ENCODE data around the gene AMZ2. TPM values are rescaled to one million over a fixed set of nuclear protein-coding genes. Genes with fewer than 3 reads are reported as not detected.
"Not testable (repeated sequence)": the region's sequence is repeated elsewhere in the genome, so short reads cannot be mapped to it uniquely, and the experiment has no call there.

The AMZ2 gene
- total RNA-seq, 1 donor: 80.3 TPM

- no peak for DNase-seq (ENCODE audit: insufficient read length, low spot score, missing footprints)
- no peak overlapping the region for H3K4me3 ChIP-seq (ENCODE audit: insufficient read depth, low read length)
- no peaks in the 10 kb centered on the region for H4K20me1 ChIP-seq (ENCODE audit: insufficient read depth, low read length)
These were observed 12.4 kb downstream of the AMZ2 start for GRCh38 chr17:68260051-68260762.

DNA sequence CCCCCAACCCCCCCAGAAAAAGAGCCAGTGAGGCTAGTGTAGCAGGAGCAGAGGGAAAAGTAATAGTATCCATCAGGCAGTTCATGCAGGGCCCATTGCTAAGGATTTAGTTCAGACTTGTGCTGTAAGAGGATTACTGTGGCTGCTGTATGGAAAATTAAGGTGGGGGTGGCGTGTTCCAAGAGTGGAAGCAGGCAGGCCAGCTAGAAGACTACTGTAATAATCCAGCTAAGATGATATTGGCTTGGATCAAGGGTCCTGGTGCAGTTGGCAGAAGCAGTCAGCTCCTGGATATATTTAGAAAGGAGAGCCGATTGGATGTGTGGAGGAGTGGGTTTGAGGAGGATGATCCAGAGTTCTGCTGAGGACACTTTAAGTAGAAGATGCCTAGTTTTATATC lies 14.6 kb downstream of the AMZ2 start:
- H3K27me3 ChIP-seq (ENCODE audit: insufficient read depth, low read length); H2AFZ ChIP-seq (ENCODE audit: low read length); H4K20me1 ChIP-seq (ENCODE audit: insufficient read depth, low read length); DNase-seq (ENCODE audit: insufficient read length, low spot score, missing footprints); H3K79me2 ChIP-seq (ENCODE audit: insufficient read depth, low read length); H3K4me1 ChIP-seq (ENCODE audit: insufficient read depth, low read length); H3K36me3 ChIP-seq (ENCODE audit: insufficient read depth, low read length); H3K27ac ChIP-seq (ENCODE audit: low read depth, low read length); H3K4me2 ChIP-seq (ENCODE audit: insufficient read depth, low read length); H3K4me3 ChIP-seq (ENCODE audit: insufficient read depth, low read length); H3K9me3 ChIP-seq (ENCODE audit: low read depth, low read length): not testable (repeated sequence)

More at GRCh38 chr17:68260051-68260762, 12.4 kb downstream of the AMZ2 start:
- Histone ChIP-seq H3K4me2 (ENCODE audit: insufficient read depth, low read length) (no peak overlapping the region), H3K36me3 (ENCODE audit: insufficient read depth, low read length) (peaks cover 15% of the 10 kb centered on the region), H2AFZ (ENCODE audit: low read length) (no peak overlapping the region), H3K27ac (ENCODE audit: low read depth, low read length) (no peak overlapping the region), H3K79me2 (ENCODE audit: insufficient read depth, low read length) (no peaks in the 10 kb centered on the region), H3K4me1 (ENCODE audit: insufficient read depth, low read length) (no peaks in the 10 kb centered on the region), H3K9me3 (ENCODE audit: low read depth, low read length) (no peaks in the 10 kb centered on the region), H3K27me3 (ENCODE audit: insufficient read depth, low read length) (no peaks in the 10 kb centered on the region)
- TF ChIP-seq, protein P1, sequence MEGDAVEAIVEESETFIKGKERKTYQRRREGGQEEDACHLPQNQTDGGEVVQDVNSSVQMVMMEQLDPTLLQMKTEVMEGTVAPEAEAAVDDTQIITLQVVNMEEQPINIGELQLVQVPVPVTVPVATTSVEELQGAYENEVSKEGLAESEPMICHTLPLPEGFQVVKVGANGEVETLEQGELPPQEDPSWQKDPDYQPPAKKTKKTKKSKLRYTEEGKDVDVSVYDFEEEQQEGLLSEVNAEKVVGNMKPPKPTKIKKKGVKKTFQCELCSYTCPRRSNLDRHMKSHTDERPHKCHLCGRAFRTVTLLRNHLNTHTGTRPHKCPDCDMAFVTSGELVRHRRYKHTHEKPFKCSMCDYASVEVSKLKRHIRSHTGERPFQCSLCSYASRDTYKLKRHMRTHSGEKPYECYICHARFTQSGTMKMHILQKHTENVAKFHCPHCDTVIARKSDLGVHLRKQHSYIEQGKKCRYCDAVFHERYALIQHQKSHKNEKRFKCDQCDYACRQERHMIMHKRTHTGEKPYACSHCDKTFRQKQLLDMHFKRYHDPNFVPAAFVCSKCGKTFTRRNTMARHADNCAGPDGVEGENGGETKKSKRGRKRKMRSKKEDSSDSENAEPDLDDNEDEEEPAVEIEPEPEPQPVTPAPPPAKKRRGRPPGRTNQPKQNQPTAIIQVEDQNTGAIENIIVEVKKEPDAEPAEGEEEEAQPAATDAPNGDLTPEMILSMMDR (IDR thresholded peaks at IDR 0.05; ENCODE audit: extremely low read depth, low read depth, low read length): no peak

DNA sequence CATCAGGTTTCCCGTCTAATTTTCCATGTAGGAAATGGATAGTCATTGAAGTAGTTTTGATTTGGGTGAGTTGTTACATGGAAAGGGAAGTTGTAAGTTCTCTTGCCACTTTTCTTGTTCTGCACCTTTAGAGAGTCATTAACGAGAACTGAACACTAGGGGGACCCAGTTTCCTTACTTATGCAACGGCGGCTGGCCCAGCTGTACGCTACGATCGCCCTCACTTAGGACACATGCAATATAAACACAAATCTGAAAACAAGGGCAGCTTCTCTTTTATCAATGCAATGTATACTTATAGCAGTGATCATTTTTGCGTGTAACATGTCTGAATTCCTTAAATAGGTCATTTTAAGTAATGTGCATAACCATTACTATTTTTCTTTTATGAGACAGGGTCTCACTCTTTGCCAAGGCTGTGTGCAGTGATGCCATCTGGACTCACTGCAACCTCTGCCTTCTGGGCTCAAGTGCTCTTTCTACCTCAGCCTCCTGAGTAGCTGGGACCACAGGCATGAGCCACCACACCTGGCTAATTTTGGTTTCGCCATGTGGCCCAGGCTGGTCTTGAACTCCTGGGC lies 15.3 kb downstream of the AMZ2 start:
- not testable (repeated sequence) for H4K20me1 ChIP-seq (ENCODE audit: insufficient read depth, low read length); H3K27ac ChIP-seq (ENCODE audit: low read depth, low read length); H3K4me3 ChIP-seq (ENCODE audit: insufficient read depth, low read length); H3K36me3 ChIP-seq (ENCODE audit: insufficient read depth, low read length); DNase-seq (ENCODE audit: insufficient read length, low spot score, missing footprints); H3K27me3 ChIP-seq (ENCODE audit: insufficient read depth, low read length); H3K79me2 ChIP-seq (ENCODE audit: insufficient read depth, low read length); H3K4me1 ChIP-seq (ENCODE audit: insufficient read depth, low read length); H3K9me3 ChIP-seq (ENCODE audit: low read depth, low read length)
- TF ChIP-seq, protein P1 (IDR thresholded peaks at IDR 0.05; ENCODE audit: extremely low read depth, low read depth, low read length): peak; percentile 58
- H2AFZ ChIP-seq (ENCODE audit: low read length): peak overlapping the region; percentile 68
- H3K4me2 ChIP-seq (ENCODE audit: insufficient read depth, low read length): peak overlapping the region; percentile 55

GRCh38 chr17:68265833-68266232 lies 18.0 kb downstream of the AMZ2 start:
- not testable (repeated sequence) for H3K27ac ChIP-seq (ENCODE audit: low read depth, low read length); H3K4me1 ChIP-seq (ENCODE audit: insufficient read depth, low read length); H3K9me3 ChIP-seq (ENCODE audit: low read depth, low read length); H3K79me2 ChIP-seq (ENCODE audit: insufficient read depth, low read length); H4K20me1 ChIP-seq (ENCODE audit: insufficient read depth, low read length); DNase-seq (ENCODE audit: insufficient read length, low spot score, missing footprints); H3K36me3 ChIP-seq (ENCODE audit: insufficient read depth, low read length); H3K4me3 ChIP-seq (ENCODE audit: insufficient read depth, low read length); H3K27me3 ChIP-seq (ENCODE audit: insufficient read depth, low read length); H2AFZ ChIP-seq (ENCODE audit: low read length); H3K4me2 ChIP-seq (ENCODE audit: insufficient read depth, low read length)

GRCh38 chr17:68273722-68274121 lies 25.9 kb downstream of the AMZ2 start:
- Histone ChIP-seq H3K4me3 (ENCODE audit: insufficient read depth, low read length) (no peak overlapping the region), H3K9me3 (ENCODE audit: low read depth, low read length) (peaks cover 6% of the 10 kb centered on the region), H2AFZ (ENCODE audit: low read length) (no peak overlapping the region), H3K4me2 (ENCODE audit: insufficient read depth, low read length) (no peak overlapping the region), H3K4me1 (ENCODE audit: insufficient read depth, low read length) (no peaks in the 10 kb centered on the region), H3K79me2 (ENCODE audit: insufficient read depth, low read length) (no peaks in the 10 kb centered on the region), H3K27me3 (ENCODE audit: insufficient read depth, low read length) (no peaks in the 10 kb centered on the region), H3K27ac (ENCODE audit: low read depth, low read length) (no peak overlapping the region), H3K36me3 (ENCODE audit: insufficient read depth, low read length) (peaks cover 15% of the 10 kb centered on the region), H4K20me1 (ENCODE audit: insufficient read depth, low read length) (no peaks in the 10 kb centered on the region)
- no peak for DNase-seq (ENCODE audit: insufficient read length, low spot score, missing footprints)
- TF ChIP-seq, protein P1 (IDR thresholded peaks at IDR 0.05; ENCODE audit: extremely low read depth, low read depth, low read length): no peak

GRCh38 chr17:68276339-68276738 lies 28.5 kb downstream of the AMZ2 start:
- peaks cover 15% of the 10 kb centered on the region for H3K36me3 ChIP-seq (ENCODE audit: insufficient read depth, low read length)
- not testable (repeated sequence) for H3K4me3 ChIP-seq (ENCODE audit: insufficient read depth, low read length); H3K4me1 ChIP-seq (ENCODE audit: insufficient read depth, low read length); H3K4me2 ChIP-seq (ENCODE audit: insufficient read depth, low read length); H2AFZ ChIP-seq (ENCODE audit: low read length); H3K9me3 ChIP-seq (ENCODE audit: low read depth, low read length); H3K27ac ChIP-seq (ENCODE audit: low read depth, low read length); DNase-seq (ENCODE audit: insufficient read length, low spot score, missing footprints); H3K27me3 ChIP-seq (ENCODE audit: insufficient read depth, low read length); H4K20me1 ChIP-seq (ENCODE audit: insufficient read depth, low read length); H3K79me2 ChIP-seq (ENCODE audit: insufficient read depth, low read length)

Measured in osteoblast (primary cell).